GM23338 (cell line): ENCODE data around the gene OCIAD1. TPM values are rescaled to one million over a fixed set of nuclear protein-coding genes. Genes with fewer than 3 reads are reported as not detected.
"Not testable (repeated sequence)": the region's sequence is repeated elsewhere in the genome, so short reads cannot be mapped to it uniquely, and the experiment has no call there.

Experiments used
- ATAC-seq: fragments of 200-7000 bp; cut with Tn5 transposase; 3 replicates; pipeline ENCODE4 v1.9.1; 2020
- DNase-seq: peaks from one replicate; pipeline ENCODE4 v3.0.0-alpha.2; 2015; ENCODE audit warnings: low spot score
- H2AFZ ChIP-seq: fragments of 200-600 bp; sonication (generic); 2 replicates; pipeline ENCODE4 v1.8.0; 2016; ENCODE audit warnings: antibody characterized with exemption, mild to moderate bottlenecking, moderate library complexity
- H3F3A ChIP-seq: fragments of 200-600 bp; sonication (generic); replicated peaks from 2 replicates; pipeline ENCODE4 v1.8.0; 2017; ENCODE audit warnings: antibody characterized with exemption, mixed run types, low read depth
- H3K27ac ChIP-seq: fragments of 200-600 bp; sonication (generic); 2 replicates; pipeline ENCODE4 v1.6.1; 2016; ENCODE audit warnings: low read depth
- H3K27me3 ChIP-seq: fragments of 200-600 bp; sonication (generic); 2 replicates; pipeline ENCODE4 v1.8.0; 2016; ENCODE audit warnings: mild to moderate bottlenecking, mixed run types, moderate library complexity; ENCODE audit not compliant: insufficient read depth
- H3K36me3 ChIP-seq: fragments of 200-600 bp; sonication (generic); 2 replicates; pipeline ENCODE4 v1.8.0; 2016; ENCODE audit warnings: mild to moderate bottlenecking; ENCODE audit not compliant: insufficient read depth
- H3K4me1 ChIP-seq: fragments of 200-600 bp; sonication (generic); 2 replicates; pipeline ENCODE4 v1.8.0; 2016; ENCODE audit warnings: mild to moderate bottlenecking, moderate library complexity; ENCODE audit not compliant: insufficient read depth
- H3K4me2 ChIP-seq: fragments of 200-600 bp; sonication (generic); 2 replicates; pipeline ENCODE4 v1.7.1; 2017; ENCODE audit warnings: mixed run types
- H3K4me3 ChIP-seq: fragments of 200-600 bp; sonication (generic); 2 replicates; pipeline ENCODE4 v1.6.1; 2016; ENCODE audit warnings: mixed run types
- H3K79me2 ChIP-seq: fragments of 200-600 bp; sonication (generic); replicated peaks from 2 replicates; pipeline ENCODE4 v1.8.0; 2017; ENCODE audit warnings: mild to moderate bottlenecking; ENCODE audit not compliant: insufficient read depth
- H3K9me2 ChIP-seq: fragments of 200-600 bp; sonication (generic); 2 replicates; pipeline ENCODE4 v1.8.0; 2017; ENCODE audit not compliant: insufficient read depth
- H4K20me1 ChIP-seq: fragments of 200-600 bp; sonication (generic); replicated peaks from 2 replicates; pipeline ENCODE4 v1.8.0; 2017; ENCODE audit warnings: mild to moderate bottlenecking; ENCODE audit not compliant: insufficient read depth
- H3K27ac Mint-ChIP-seq: 2 replicates; pipeline ENCODE4 v1.8.0; 2020; ENCODE audit warnings: inconsistent platforms, mild to moderate bottlenecking, moderate library complexity, mixed read lengths
- H3K27me3 Mint-ChIP-seq: 3 replicates; pipeline ENCODE4 v1.8.0; 2022; ENCODE audit warnings: low read depth, mild to moderate bottlenecking, moderate library complexity, mixed read lengths, inconsistent platforms; ENCODE audit not compliant: insufficient read depth, poor library complexity
- H3K36me3 Mint-ChIP-seq: 3 replicates; pipeline ENCODE4 v1.8.0; 2021; ENCODE audit warnings: low read depth, mild to moderate bottlenecking, inconsistent platforms, moderate library complexity, mixed read lengths
- H3K4me1 Mint-ChIP-seq: 3 replicates; pipeline ENCODE4 v1.8.0; 2020; ENCODE audit warnings: mild to moderate bottlenecking, inconsistent platforms, mixed read lengths
- H3K4me3 Mint-ChIP-seq: 3 replicates; pipeline ENCODE4 v1.8.0; 2021; ENCODE audit warnings: moderate library complexity, mild to moderate bottlenecking, inconsistent platforms, mixed read lengths
- H3K9me3 Mint-ChIP-seq: 3 replicates; pipeline ENCODE4 v1.8.0; 2020; ENCODE audit warnings: moderate library complexity, mild to moderate bottlenecking, inconsistent platforms, mixed read lengths
- CTCF ChIP-seq, 2 experiments: fragments of 200-600 bp in 1 of 2; sonication (generic) in 1 of 2; conservative IDR thresholded peaks; 2 replicates each; pipeline versions ENCODE4 v1.5.1 to v1.6.1; 2016 to 2017; ENCODE audit warnings: antibody characterized with exemption in 2 of 2, low read depth in 2 of 2, mild to moderate bottlenecking in 2 of 2, moderate library complexity in 1 of 2
- ETS1 ChIP-seq: IDR thresholded peaks from 2 replicates; pipeline ENCODE4 v1.6.1; 2016; ENCODE audit warnings: antibody characterized with exemption
- EZH2 ChIP-seq: fragments of 200-600 bp; sonication (generic); IDR thresholded peaks from one replicate; pipeline ENCODE4 v1.8.0; 2017; ENCODE audit warnings: antibody characterized with exemption, mild to moderate bottlenecking, low read depth; ENCODE audit not compliant: unreplicated experiment
- EZH2phosphoT487 ChIP-seq: fragments of 200-600 bp; sonication (generic); IDR thresholded peaks from one replicate; pipeline ENCODE4 v1.8.1; 2018; ENCODE audit warnings: antibody characterized with exemption; ENCODE audit not compliant: unreplicated experiment
- JUNB ChIP-seq: IDR thresholded peaks from one replicate; pipeline ENCODE4 v1.6.1; 2016; ENCODE audit warnings: antibody characterized with exemption; ENCODE audit not compliant: unreplicated experiment
- POLR2AphosphoS5 ChIP-seq: IDR thresholded peaks from 2 replicates; pipeline ENCODE4 v1.6.1; 2016; ENCODE audit warnings: antibody characterized with exemption, low read depth
- STAT1 ChIP-seq: IDR thresholded peaks from one replicate; pipeline ENCODE4 v1.6.1; 2016; ENCODE audit warnings: antibody characterized with exemption; ENCODE audit not compliant: unreplicated experiment
- ZNF114 ChIP-seq: fragments of 250-450 bp; sonication (Bioruptor Pico); IDR thresholded peaks from 2 replicates; pipeline ENCODE4 v1.5.0; 2020; ENCODE audit warnings: mild to moderate bottlenecking, moderate library complexity
- ZNF331 ChIP-seq: fragments of 250-450 bp; sonication (Bioruptor Pico); IDR thresholded peaks from 2 replicates; pipeline ENCODE4 v1.5.0; 2020; ENCODE audit warnings: low read depth, mild to moderate bottlenecking, moderate library complexity
- ZNF462 ChIP-seq: fragments of 250-450 bp; sonication (Bioruptor Pico); IDR thresholded peaks from 2 replicates; pipeline ENCODE4 v1.5.0; 2020; ENCODE audit warnings: mild to moderate bottlenecking, moderate library complexity
- polyA plus RNA-seq: library from polyadenylated mRNA; unstranded; fragments of >200 nt; fragmentation: Nextera tagmentation; extraction: Ambion mirVana; gene quantifications from 2 replicates; pipeline ENCODE4 v1.2.1, GENCODE V29; 2016
- total RNA-seq: library from RNA; depleted of rRNA; stranded (reverse); fragments of >200 nt; shearing (Covaris generic); gene quantifications from 2 replicates; pipeline ENCODE4 v1.2.3, GENCODE V29; 2014

The OCIAD1 gene
- total and polyA plus RNA-seq, 2 experiments from 2014 or later: 125 to 190 TPM

GRCh38 chr4:48800155-48800554 is 30.7 kb upstream of the OCIAD1 start:
- DNase-seq, H3K36me3 Mint-ChIP-seq, H3K79me2 ChIP-seq, H3K27ac ChIP-seq, H3K9me3 Mint-ChIP-seq, H3K4me3 Mint-ChIP-seq, H2AFZ ChIP-seq, H3K9me2 ChIP-seq, H3K27ac Mint-ChIP-seq, H3K4me1 ChIP-seq, H3K27me3 ChIP-seq, H3K36me3 ChIP-seq, H3K4me3 ChIP-seq, H3K27me3 Mint-ChIP-seq, H4K20me1 ChIP-seq, H3F3A ChIP-seq, H3K4me2 ChIP-seq, ATAC-seq: not testable (repeated sequence)
- H3K4me1 Mint-ChIP-seq: peaks cover 13% of the 10 kb centered on the region; the same call in 2 of the 3 replicates

- ATAC-seq: peak; percentile 74
Observed at GRCh38 chr4:48801016-48801715, 29.7 kb upstream of the OCIAD1 start.

More at GRCh38 chr4:48801016-48801715, 29.7 kb upstream of the OCIAD1 start:
- Histone ChIP-seq H2AFZ (no peak overlapping the region), H3K4me2 (no peak overlapping the region), H4K20me1 (no peaks in the 10 kb centered on the region), H3K27ac (no peak overlapping the region), H3K79me2 (no peaks in the 10 kb centered on the region), H3K9me2 (no peaks in the 10 kb centered on the region), H3K4me3 (no peak overlapping the region), H3F3A (no peaks in the 10 kb centered on the region), H3K27me3 (no peaks in the 10 kb centered on the region), H3K36me3 (no peaks in the 10 kb centered on the region), H3K4me1 (peaks cover 2% of the 10 kb centered on the region; the same call in 1 of the 2 replicates)
- Mint-ChIP-seq H3K4me3 (no peak overlapping the region), H3K27me3 (peaks cover 1% of the 10 kb centered on the region), H3K9me3 (no peaks in the 10 kb centered on the region), H3K27ac (no peak overlapping the region), H3K4me1 (peaks cover 12% of the 10 kb centered on the region; the same call in 2 of the 3 replicates), H3K36me3 (no peaks in the 10 kb centered on the region)
- TF ChIP-seq CTCF (conservative IDR thresholded peaks at IDR 0.05; ENCODE audit: low read depth in 2 of 2) (no peak), EZH2phosphoT487 (no peak), EZH2 (no peak), STAT1 (no peak), ZNF462 (CRISPR knock-in tag) (no peak), ZNF331 (CRISPR knock-in tag) (no peak), JUNB (no peak), POLR2AphosphoS5 (no peak), ETS1 (no peak), ZNF114 (CRISPR knock-in tag) (no peak)
- peak; percentile 27 for DNase-seq
